Heart left ventricle (tissue), 16 donors: ENCODE results near the gene ATCAY. TPM values are rescaled to one million over a fixed set of nuclear protein-coding genes. Genes with fewer than 3 reads are reported as not detected.

ENCODE experiments used
- ATAC-seq, 4 donors: fragments of 200-7000 bp; cut with Tn5 transposase; one replicate each; pipeline ENCODE4 v1.9.1; 2020 to 2022; ENCODE audit warnings: moderate library complexity in 4 of 4, mild to moderate bottlenecking in 3 of 4, moderate number of reproducible peaks in 1 of 4
- DNase-seq, 5 donors: peaks; one replicate each; pipeline ENCODE4 v3.0.0-alpha.2; 2020
- H3K27ac ChIP-seq, 12 donors: fragments of 200-600 bp; sonication (generic) in 4 of 12; one replicate each; pipeline versions ENCODE4 v1.5.0 to v1.8.0; 2016 to 2022; ENCODE audit warnings: mild to moderate bottlenecking in 2 of 12
- H3K27me3 ChIP-seq, 9 donors: fragments of 200-600 bp; sonication (generic) in 2 of 9; one replicate each; pipeline versions ENCODE4 v1.5.1 to v1.8.0; 2016 to 2022; ENCODE audit warnings: mild to moderate bottlenecking in 3 of 9
- H3K36me3 ChIP-seq, 9 donors: fragments of 200-600 bp; sonication (generic) in 2 of 9; one replicate each; pipeline versions ENCODE4 v1.5.0 to v1.8.0; 2018 to 2022; ENCODE audit warnings: mild to moderate bottlenecking in 2 of 9
- H3K4me1 ChIP-seq, 12 donors: fragments of 200-600 bp; sonication (generic) in 4 of 12; one replicate each; pipeline versions ENCODE4 v1.5.0 to v1.8.0; 2016 to 2022; ENCODE audit warnings: mild to moderate bottlenecking in 3 of 12
- H3K4me3 ChIP-seq, 12 donors: fragments of 200-600 bp; sonication (generic) in 4 of 12; one replicate each; pipeline versions ENCODE4 v1.5.0 to v1.8.0; 2017 to 2022; ENCODE audit warnings: mild to moderate bottlenecking in 9 of 12, moderate library complexity in 4 of 12
- H3K9me3 ChIP-seq, 12 donors: fragments of 200-600 bp; sonication (generic) in 4 of 12; one replicate each; pipeline versions ENCODE4 v1.5.0 to v1.8.0; 2016 to 2022; ENCODE audit warnings: mild to moderate bottlenecking in 1 of 12
- CTCF ChIP-seq, 12 donors: fragments of 200-600 bp; sonication (generic) in 4 of 12; IDR thresholded peaks; one replicate each; pipeline versions ENCODE4 v1.5.0 to v1.8.0; 2018 to 2022; ENCODE audit warnings: antibody characterized with exemption in 12 of 12, mild to moderate bottlenecking in 5 of 12
- POLR2A ChIP-seq, 2 donors: fragments of 450-650 bp; IDR thresholded peaks; one replicate each; pipeline ENCODE4 v1.6.1; 2017; ENCODE audit warnings: antibody characterized with exemption in 2 of 2, mild to moderate bottlenecking in 2 of 2, moderate library complexity in 2 of 2
- WGBS, 4 donors: extraction: QIAGEN DNeasy Blood & Tissue Kit in 2 of 4; methylation state at CpG; one replicate each; pipeline versions ENCODE4 v1.1.5 to v1.1.7; 2013 to 2018; 5-methylcytosine and 5-hydroxymethylcytosine counted together
- intact Hi-C, 10 donors: fragments of 100-400 bp; cut with DNase I; formaldehyde crosslinking; loops; one replicate each; pipeline versions ENCODE4 v1.11.1 to v1.14.2; 2022
- polyA plus RNA-seq, 2 donors: library from polyadenylated mRNA; stranded (reverse); fragments of 200-250 nt; gene quantifications; one replicate each; pipeline ENCODE4 v1.2.3, GENCODE V29; 2013
- total RNA-seq, 9 donors: library from RNA; depleted of rRNA in 2 of 9; stranded (reverse); fragments of >200 nt in 2 of 9; fragmentation: NEBNext Ultra II Directional in 3 of 9; extraction: Animal tissue kit (Norgen Biotek cat#: 25700) in 3 of 9; gene quantifications; one replicate each; pipeline versions ENCODE4 v1.1.0 to v1.2.4, GENCODE V29; 2016 to 2023
- donor health status: ischemic (EF 13 %, LVEDD 7.1; RV severe dilation, severe dysfunction).
- donor health status: healthy with polysubstance abuse.
- donor health status: DM: no; HTN: yes; CAD: no.
- donor health status: DM: no; HTN: no; CAD: no.
- donor health status: ischemic (EF 25% LVEDD 6.9; RV normal size, moderate dysfunction).
- donor health status: ischemic (EF 25% LVEDD 5.7; RV mildly dilated, moderate dysfunction).
- donor health status: healthy.
- donor health status: DM: yes; HTN: yes; CAD: no.
- donor health status: ischemic (EF 35%, LVEDD 5.7; RV mildly dilated, moderate dysfunction).
- donor health status: nonischemic (EF 11% LVEDD 7.7; RV severe dilation, severe dysfunction).
- donor health status: DM: yes; HTN: yes; CAD: no.
- donor health status: PGD.
- donor health status: ischemic (EF 29% LVEDD 5.4; RV normal size, mild dysfunction).
- donor health status: nonischemic (EF 23%, LVEDD 6.1; RV moderate dilation, normal function).

ATCAY gene
- total and polyA plus RNA-seq, 11 donors: not detected

- DNase-seq (no peak), ATAC-seq (no peak)
- H3K27me3 ChIP-seq: no peaks in the 10 kb centered on the region
- TF ChIP-seq POLR2A (IDR thresholded peaks at IDR 0.05) (no peak), CTCF (IDR thresholded peaks at IDR 0.05) (no peak)
- H3K4me3 ChIP-seq: no peak overlapping the region
- WGBS, 4 donors: 77 to 89% (median 85%) methylated on average over 5 of the region's 5 CpGs
- H3K4me1 ChIP-seq: no peaks in the 10 kb centered on the region
- H3K36me3 ChIP-seq: no peaks in the 10 kb centered on the region
- intact Hi-C loops: no loop called here
- no peak overlapping the region for H3K27ac ChIP-seq
- H3K9me3 ChIP-seq: peaks cover 0 to 11% (median 3%) of the 10 kb centered on the region in 12 donors
Observed at GRCh38 chr19:3895788-3896187, 15.3 kb downstream of the ATCAY start.

- intact Hi-C loops: no loop called here
- H3K27me3 ChIP-seq: no peaks in the 10 kb centered on the region
- H3K4me1 ChIP-seq: no peaks in the 10 kb centered on the region
- H3K4me3 ChIP-seq: no peak overlapping the region
- H3K36me3 ChIP-seq: no peaks in the 10 kb centered on the region
- ATAC-seq: no peak
- 69 to 81% (median 75%) methylated on average over 4 of the region's 4 CpGs for WGBS, 4 donors
- DNase-seq: no peak
- no peak overlapping the region for H3K27ac ChIP-seq
- no peak for TF ChIP-seq CTCF (IDR thresholded peaks at IDR 0.05)
- TF ChIP-seq POLR2A (IDR thresholded peaks at IDR 0.05): no peak
- H3K9me3 ChIP-seq: peaks cover 0 to 11% (median 3%) of the 10 kb centered on the region in 12 donors
Observed at GRCh38 chr19:3897936-3898335, 17.5 kb downstream of the ATCAY start.

GRCh38 chr19:3898426-3898825, 17.9 kb downstream of the ATCAY start:
- no peaks in the 10 kb centered on the region for H3K4me1 ChIP-seq
- DNase-seq (no peak), ATAC-seq (no peak)
- no peaks in the 10 kb centered on the region for H3K36me3 ChIP-seq
- no peak for TF ChIP-seq POLR2A (IDR thresholded peaks at IDR 0.05)
- TF ChIP-seq CTCF (IDR thresholded peaks at IDR 0.05): no peak
- H3K27me3 ChIP-seq: no peaks in the 10 kb centered on the region
- no peak overlapping the region for H3K4me3 ChIP-seq
- intact Hi-C loops: no loop called here
- no peak overlapping the region for H3K27ac ChIP-seq
- peaks cover 0 to 11% (median 3%) of the 10 kb centered on the region in 12 donors for H3K9me3 ChIP-seq
- WGBS, 4 donors: 77 to 95% (median 91%) methylated on average over 3 of the region's 3 CpGs

- Histone ChIP-seq H3K4me3 (no peak overlapping the region), H3K27ac (no peak overlapping the region)
- ATAC-seq: peak in 2 of 4 donors; percentile 58 to 65
Observed at GRCh38 chr19:3899531-3900294, 19.2 kb downstream of the ATCAY start.

More at GRCh38 chr19:3899531-3900294, 19.2 kb downstream of the ATCAY start:
- Histone ChIP-seq H3K4me1 (no peaks in the 10 kb centered on the region), H3K9me3 (peaks cover 0 to 11% (median 3%) of the 10 kb centered on the region in 12 donors), H3K27me3 (no peaks in the 10 kb centered on the region), H3K36me3 (no peaks in the 10 kb centered on the region)
- TF ChIP-seq POLR2A (IDR thresholded peaks at IDR 0.05): no peak
- no peak for TF ChIP-seq CTCF (IDR thresholded peaks at IDR 0.05)
- intact Hi-C loops: no loop called here
- peak in 1 of 5 donors; percentile 26 for DNase-seq
- WGBS, 4 donors: 56 to 78% (median 74%) methylated on average over 18 of the region's 18 CpGs
